Hindlimb muscle (tissue), 1 donor: ENCODE measurements around the gene PADI6. TPM values are rescaled to one million over a fixed set of nuclear protein-coding genes. Genes with fewer than 3 reads are reported as not detected.
"Not testable (repeated sequence)": the region's sequence is repeated elsewhere in the genome, so short reads cannot be mapped to it uniquely, and the experiment has no call there.

Experiments
- DNase-seq: peaks from one replicate; pipeline ENCODE4 v3.0.0-alpha.2; 2013
- polyA plus RNA-seq: library from polyadenylated mRNA; unstranded; fragments of 120-200 nt; gene quantifications from one replicate; pipeline ENCODE4 v1.2.1, GENCODE V29; 2013; ENCODE audit not compliant: insufficient read length

Gene PADI6
- not detected for polyA plus RNA-seq

- DNase-seq, result no peak
These were observed at the start of gene PADI6 for GRCh38 chr1:17371896-17372295. PADI6 (plus strand) TSS chr1:17372196; CDS start chr1:17372246, 50 bp downstream.

- DNase-seq, result no peak
These were observed 43.1 kb upstream of the PADI6 start for GRCh38 chr1:17328855-17329254.

- no peak for DNase-seq
These were observed 42.4 kb upstream of the PADI6 start for GRCh38 chr1:17329610-17330009.

- no peak for DNase-seq
These were observed 41.1 kb upstream of the PADI6 start for GRCh38 chr1:17330856-17331255.

DNA sequence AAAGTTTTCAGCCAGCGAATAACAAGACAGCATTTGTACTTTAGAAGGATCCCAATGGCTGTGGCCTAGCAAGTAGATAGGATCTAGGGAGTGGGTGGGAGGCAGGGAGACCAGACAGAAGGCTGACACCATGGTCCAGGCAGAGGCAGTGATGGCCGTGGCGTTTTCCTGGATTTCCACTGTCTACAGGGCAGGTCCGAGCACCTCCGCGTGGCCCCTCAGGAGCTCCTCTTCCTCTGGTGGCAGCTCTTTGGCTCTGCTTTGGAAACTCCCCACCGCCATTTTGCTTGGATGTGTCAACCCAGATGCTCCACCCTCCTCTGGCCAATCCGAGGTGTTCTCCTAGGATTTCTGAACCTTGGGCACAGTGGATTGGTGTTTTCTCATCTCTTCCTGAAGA lies 38.9 kb upstream of the PADI6 start:
- DNase-seq, result no peak

DNA sequence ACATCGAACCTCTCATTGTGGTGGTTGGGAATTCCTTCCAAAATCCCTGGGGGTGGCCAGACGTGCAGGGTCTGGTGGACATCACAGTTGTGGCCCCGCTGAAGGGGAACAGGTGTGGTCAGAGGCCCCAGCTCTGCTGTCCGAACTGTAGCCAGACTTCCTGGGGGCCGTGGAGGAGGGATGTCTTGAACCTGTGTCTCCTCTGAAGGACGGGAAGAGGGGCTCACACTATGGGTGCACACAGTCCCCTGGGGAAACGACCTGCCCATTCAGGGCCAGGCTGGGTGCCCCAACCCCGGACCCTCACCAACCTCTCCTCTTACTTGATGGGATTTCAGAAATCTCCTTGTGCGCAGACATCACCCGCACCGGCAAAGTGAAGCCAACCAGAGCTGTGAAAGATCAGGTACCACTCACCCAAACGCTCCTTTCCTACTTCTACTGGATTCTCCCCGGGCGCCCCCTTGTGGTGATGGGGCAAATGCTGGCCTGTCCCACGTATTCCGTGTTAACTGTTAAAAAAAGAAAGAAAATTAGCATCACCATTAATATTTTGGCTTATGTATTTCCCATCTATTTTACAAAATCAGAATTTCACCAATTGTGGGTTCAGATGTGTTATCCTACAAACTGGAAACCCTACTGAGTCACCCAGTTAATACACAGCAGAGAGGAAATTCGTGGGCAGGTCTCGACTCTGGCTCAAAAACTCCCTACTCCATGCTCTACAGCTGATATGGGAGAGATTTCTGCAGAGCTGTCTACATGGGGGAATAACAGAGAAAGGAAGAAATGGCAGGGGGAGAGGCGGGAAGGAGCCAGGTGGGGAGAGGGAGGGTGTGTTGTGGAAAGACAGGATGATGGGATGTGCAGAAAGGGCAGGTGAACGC lies 35.9 kb upstream of the PADI6 start:
- peak; percentile 9 for DNase-seq

DNA sequence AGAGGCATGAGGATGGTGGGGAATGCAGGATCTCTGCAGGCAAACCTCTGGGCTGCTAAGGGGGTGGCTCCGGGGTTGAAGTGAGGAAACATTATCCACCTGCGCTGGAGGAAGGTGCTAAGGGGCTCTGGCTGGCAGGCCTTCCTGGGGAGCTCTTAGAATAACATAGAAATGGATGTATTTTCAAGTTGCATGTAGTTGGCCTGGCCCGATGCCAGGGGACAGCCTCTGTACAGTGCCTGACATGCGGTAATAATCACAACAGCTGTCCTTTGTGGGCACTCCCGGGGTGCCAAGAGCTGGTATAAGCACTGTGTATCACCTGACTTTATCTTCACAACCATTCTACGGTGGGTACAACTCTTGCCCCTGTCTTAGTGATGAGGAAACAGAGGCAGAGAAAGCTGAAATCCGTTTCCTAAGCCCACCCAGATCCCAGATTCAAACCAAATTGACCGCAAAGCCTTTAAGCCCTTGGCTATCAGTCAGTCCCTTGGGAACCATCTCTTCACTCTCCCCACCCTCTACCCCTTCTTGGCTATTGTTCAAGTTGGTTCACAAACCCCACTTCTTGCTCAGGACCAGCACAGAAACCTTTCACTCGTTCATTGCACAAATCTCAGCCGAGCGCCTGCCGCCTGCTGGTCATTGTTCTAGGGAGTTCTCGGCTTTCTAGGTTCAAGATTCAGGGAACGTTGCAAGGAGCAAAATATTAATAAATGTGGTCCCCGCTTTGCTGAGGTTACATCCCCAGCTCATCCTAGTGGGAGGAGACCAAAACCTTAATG lies 33.1 kb upstream of the PADI6 start:
- no peak for DNase-seq

DNA sequence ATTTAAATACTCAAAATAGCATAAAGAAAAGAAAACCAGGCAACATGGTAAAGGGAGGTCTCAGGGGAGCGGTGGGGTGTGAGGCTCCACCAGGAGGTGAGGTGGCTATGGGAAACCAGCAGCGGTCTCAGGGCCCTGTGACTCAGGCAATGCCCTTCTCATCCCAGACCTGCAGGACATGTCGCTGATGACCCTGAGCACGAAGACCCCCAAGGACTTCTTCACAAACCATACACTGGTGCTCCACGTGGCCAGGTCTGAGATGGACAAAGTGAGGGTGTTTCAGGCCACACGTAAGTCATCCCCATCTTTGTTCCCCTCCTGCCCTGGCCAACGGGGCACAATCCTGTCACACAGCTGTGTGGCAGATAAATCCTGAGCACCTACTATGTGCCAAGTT lies 32.5 kb upstream of the PADI6 start:
- DNase-seq, result no peak

DNA sequence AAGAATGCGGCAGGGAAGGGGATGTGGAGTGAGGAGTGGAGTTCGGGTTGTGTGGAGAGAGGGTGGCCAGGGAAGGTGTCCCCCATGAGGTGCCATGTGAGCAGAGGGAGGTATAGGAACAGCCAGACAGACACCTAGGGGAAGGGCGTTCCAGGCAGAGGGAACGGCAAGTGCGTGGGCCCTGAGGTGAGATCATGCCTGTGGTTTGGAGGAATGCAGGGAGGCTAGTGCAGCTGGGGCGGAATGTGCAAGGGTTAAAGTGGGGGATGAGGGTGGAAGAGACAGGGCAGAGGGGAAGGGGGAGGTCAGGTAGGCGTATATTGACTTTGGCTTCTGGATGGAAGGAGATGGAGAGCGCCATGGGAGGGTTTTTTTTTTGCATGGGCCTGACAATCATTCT lies 31.6 kb upstream of the PADI6 start:
- DNase-seq, result no peak

DNA sequence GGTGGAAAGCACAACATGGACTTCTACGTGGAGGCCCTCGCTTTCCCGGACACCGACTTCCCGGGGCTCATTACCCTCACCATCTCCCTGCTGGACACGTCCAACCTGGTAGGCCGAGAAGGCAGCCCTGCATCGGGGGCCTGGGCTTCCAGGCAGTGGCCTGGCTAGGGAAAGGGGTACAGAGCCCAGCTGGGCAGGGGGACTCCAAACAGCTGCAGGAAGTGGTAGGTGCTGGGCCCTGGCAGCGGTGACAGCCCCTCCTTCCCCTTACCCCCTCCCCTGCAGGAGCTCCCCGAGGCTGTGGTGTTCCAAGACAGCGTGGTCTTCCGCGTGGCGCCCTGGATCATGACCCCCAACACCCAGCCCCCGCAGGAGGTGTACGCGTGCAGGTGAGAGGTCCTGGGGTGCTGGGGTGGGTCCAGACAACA lies 30.0 kb upstream of the PADI6 start:
- no peak for DNase-seq

DNA sequence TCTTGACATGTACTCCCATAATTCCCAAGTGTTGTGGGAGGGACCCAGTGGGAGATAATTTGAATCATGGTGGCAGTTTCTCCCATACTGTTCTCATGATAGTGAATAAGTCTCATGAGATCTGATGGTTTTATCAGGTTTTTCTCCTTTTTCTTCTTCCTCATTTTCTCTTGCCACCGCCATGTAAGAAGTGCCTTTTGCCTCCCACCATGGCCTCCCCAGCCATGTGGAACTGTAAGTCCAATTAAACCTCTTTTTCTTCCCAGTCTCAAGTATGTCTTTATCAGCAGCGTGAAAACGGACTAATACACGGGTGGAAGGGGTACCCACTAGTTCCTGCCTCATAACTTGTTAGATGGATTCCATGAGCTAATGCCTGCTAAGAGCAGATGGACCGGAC lies 26.5 kb upstream of the PADI6 start:
- not testable (repeated sequence) for DNase-seq

GRCh38 chr1:17346046-17346789 lies 25.8 kb upstream of the PADI6 start:
- no peak for DNase-seq

- no peak for DNase-seq
These were observed 24.0 kb upstream of the PADI6 start for GRCh38 chr1:17347769-17348592.

- DNase-seq, result no peak
These were observed 23.3 kb upstream of the PADI6 start for GRCh38 chr1:17348593-17349234.

- DNase-seq, result no peak
These were observed 21.9 kb upstream of the PADI6 start for GRCh38 chr1:17350083-17350482.

DNA sequence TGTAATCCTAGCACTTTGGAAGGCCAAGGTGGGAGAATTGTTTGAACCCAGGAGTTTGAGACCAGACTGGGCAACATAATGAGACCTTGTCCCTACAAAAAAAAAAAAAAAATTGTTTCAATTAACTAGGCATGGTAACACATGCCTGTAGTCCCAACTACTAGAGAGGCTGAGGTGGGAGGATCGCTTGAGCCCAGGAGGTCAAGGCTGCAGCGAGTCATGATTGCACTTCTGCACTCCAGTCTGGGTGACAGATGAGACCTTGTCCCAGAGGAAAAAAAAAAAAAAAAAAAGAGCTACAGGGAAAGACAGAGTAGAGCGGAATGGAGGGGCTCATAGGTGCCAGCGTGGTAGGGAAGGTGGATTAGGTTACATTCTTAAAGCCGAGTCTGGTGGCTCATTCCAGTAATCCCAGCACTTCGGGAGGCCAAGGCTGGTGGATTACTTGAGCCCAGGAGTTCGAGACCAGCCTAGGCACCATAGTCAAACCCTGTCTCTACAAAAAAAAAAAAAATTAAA lies 21.0 kb upstream of the PADI6 start:
- no peak for DNase-seq

GRCh38 chr1:17351598-17352324 lies 20.2 kb upstream of the PADI6 start:
- no peak for DNase-seq

GRCh38 chr1:17352419-17352909 lies 19.5 kb upstream of the PADI6 start:
- DNase-seq, result no peak

DNA sequence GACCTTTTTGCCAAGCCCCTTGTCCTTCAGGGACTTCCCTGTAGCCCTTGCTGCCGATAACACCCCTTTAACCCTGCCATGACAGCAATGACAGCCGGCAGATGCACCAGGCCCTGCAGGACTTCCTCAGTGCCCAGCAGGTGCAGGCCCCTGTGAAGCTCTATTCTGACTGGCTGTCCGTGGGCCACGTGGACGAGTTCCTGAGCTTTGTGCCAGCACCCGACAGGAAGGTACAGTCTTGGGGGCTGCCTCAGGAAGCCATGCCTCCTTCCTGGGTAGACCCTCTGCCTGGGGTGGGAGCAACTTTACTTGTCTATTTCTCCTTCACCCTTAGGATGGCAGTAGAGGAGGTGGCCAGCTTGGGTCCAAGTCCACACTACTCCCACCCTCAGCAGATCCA lies 16.1 kb upstream of the PADI6 start:
- DNase-seq, result no peak

GRCh38 chr1:17356387-17357026 lies 15.5 kb upstream of the PADI6 start:
- no peak for DNase-seq
